Activated CD4-positive, alpha-beta T cell treated with anti-CD3 and anti-CD28 coated beads for 36 hours (primary cell): Measurements from ENCODE around the gene MYD88. TPM values are rescaled to one million over a fixed set of nuclear protein-coding genes. Genes with fewer than 3 reads are reported as not detected.

Experiments
- ATAC-seq: fragments of 200-7000 bp; cut with Tn5 transposase; one replicate; pipeline ENCODE4 v1.10.0; 2021; ENCODE audit warnings: mild to moderate bottlenecking, moderate library complexity
- CTCF ChIA-PET: fragments of 350-600 bp; sonication (Branson Sonifier 250); formaldehyde crosslinking; loops from one replicate; lab custom pipeline; 2021; ENCODE audit warnings: antibody characterized with exemption; lab: Charles Lee
- POLR2A ChIA-PET: fragments of 350-600 bp; sonication (Branson Sonifier 250); formaldehyde crosslinking; loops from one replicate; lab custom pipeline; 2021; ENCODE audit warnings: antibody characterized with exemption, inconsistent platforms; lab: Charles Lee
- DNase-seq: peaks from one replicate; pipeline ENCODE4 v3.0.0-alpha.2; 2020
- H3K27ac Mint-ChIP-seq: one replicate; pipeline ENCODE4 v1.8.0; 2021; ENCODE audit warnings: mixed read lengths
- H3K27me3 Mint-ChIP-seq: one replicate; pipeline ENCODE4 v1.8.0; 2021; ENCODE audit warnings: mixed read lengths
- H3K36me3 Mint-ChIP-seq: one replicate; pipeline ENCODE4 v1.8.0; 2021; ENCODE audit warnings: low read depth, mixed read lengths
- H3K4me1 Mint-ChIP-seq: one replicate; pipeline ENCODE4 v1.8.0; 2021; ENCODE audit warnings: mixed read lengths
- H3K4me3 Mint-ChIP-seq: one replicate; pipeline ENCODE4 v1.8.0; 2021; ENCODE audit warnings: mild to moderate bottlenecking, moderate library complexity, mixed read lengths
- H3K9me3 Mint-ChIP-seq: one replicate; pipeline ENCODE4 v1.8.0; 2021; ENCODE audit warnings: low read depth, mixed read lengths
- intact Hi-C, 2 experiments: fragments of 100-400 bp; cut with DNase I in 1 of 2; cut with micrococcal nuclease in 1 of 2; formaldehyde crosslinking; loops; one replicate each; pipeline versions ENCODE4 v1.14.2 to v1.15.1; 2022 to 2024; cut with DNase I, micrococcal nuclease
- total RNA-seq, 2 experiments: library from RNA; stranded (reverse); gene quantifications; one replicate each; pipeline ENCODE4 v1.2.3, GENCODE V29; 2021

Gene MYD88
- total RNA-seq, 2 experiments from 2014 or later: 32.8 to 33.1 TPM

DNA sequence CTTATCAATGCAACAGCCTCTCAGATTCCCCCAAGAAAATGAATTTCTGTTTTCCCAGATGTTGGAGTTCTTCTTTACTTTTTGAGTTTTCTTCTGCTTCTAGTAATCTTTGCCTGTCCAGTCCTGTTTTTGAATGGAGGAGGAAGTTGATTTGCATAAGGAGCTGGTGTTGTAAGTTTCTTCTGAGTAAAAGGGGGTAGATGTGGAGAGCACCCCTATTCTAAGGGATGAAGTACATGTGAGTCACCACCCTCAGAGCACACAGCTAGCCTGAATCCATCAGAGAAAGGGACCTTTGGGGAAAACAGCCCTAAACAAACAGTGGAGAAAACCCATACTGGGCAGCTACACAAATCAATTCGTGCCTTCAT, 36.0 kb upstream of the MYD88 start:
- ChIA-PET CTCF (interaction anchor here (0.8 to 1.6 kb wide), 2 partner anchors 15 to 62 kb away, joined by 3 to 4 read pairs; no protein-coding TSS in a partner anchor), POLR2A (interaction anchor here (0.6 kb wide), 1 partner anchor 10 kb away, joined by 4 read pairs; no protein-coding TSS in a partner anchor)
- no peak for DNase-seq
- no peaks in the 10 kb centered on the region for H3K4me1 Mint-ChIP-seq
- peaks cover 4% of the 10 kb centered on the region for H3K9me3 Mint-ChIP-seq
- peaks cover 4% of the 10 kb centered on the region for H3K36me3 Mint-ChIP-seq
- no peak overlapping the region for H3K4me3 Mint-ChIP-seq
- no peak for ATAC-seq
- H3K27ac Mint-ChIP-seq: no peak overlapping the region
- no peaks in the 10 kb centered on the region for H3K27me3 Mint-ChIP-seq
- intact Hi-C loops: loop anchor here in 1 of 2 experiments (5.0 kb wide), 1 partner anchor 120 kb away; no protein-coding TSS in a partner anchor

- Mint-ChIP-seq H3K27me3 (no peaks in the 10 kb centered on the region), H3K36me3 (peaks cover 4% of the 10 kb centered on the region), H3K4me3 (no peak overlapping the region), H3K4me1 (no peaks in the 10 kb centered on the region), H3K27ac (no peak overlapping the region), H3K9me3 (peaks cover 4% of the 10 kb centered on the region)
- ChIA-PET POLR2A (no interaction called here), CTCF (interaction anchor here (1.5 kb wide), 1 partner anchor 11 kb away, joined by 3 read pairs; no protein-coding TSS in a partner anchor)
- no peak for DNase-seq
- intact Hi-C loops: no loop called here
- no peak for ATAC-seq
Measured at GRCh38 chr3:38105525-38105924, 32.9 kb upstream of the MYD88 start.

GRCh38 chr3:38107911-38108648, 30.4 kb upstream of the MYD88 start:
- H3K4me1 Mint-ChIP-seq: no peaks in the 10 kb centered on the region
- no peak for DNase-seq
- H3K4me3 Mint-ChIP-seq: no peak overlapping the region
- ATAC-seq: no peak
- peaks cover 4% of the 10 kb centered on the region for H3K9me3 Mint-ChIP-seq
- peaks cover 4% of the 10 kb centered on the region for H3K36me3 Mint-ChIP-seq
- POLR2A ChIA-PET: no interaction called here
- H3K27ac Mint-ChIP-seq: no peak overlapping the region
- CTCF ChIA-PET: no interaction called here
- H3K27me3 Mint-ChIP-seq: no peaks in the 10 kb centered on the region
- intact Hi-C loops: no loop called here

DNA sequence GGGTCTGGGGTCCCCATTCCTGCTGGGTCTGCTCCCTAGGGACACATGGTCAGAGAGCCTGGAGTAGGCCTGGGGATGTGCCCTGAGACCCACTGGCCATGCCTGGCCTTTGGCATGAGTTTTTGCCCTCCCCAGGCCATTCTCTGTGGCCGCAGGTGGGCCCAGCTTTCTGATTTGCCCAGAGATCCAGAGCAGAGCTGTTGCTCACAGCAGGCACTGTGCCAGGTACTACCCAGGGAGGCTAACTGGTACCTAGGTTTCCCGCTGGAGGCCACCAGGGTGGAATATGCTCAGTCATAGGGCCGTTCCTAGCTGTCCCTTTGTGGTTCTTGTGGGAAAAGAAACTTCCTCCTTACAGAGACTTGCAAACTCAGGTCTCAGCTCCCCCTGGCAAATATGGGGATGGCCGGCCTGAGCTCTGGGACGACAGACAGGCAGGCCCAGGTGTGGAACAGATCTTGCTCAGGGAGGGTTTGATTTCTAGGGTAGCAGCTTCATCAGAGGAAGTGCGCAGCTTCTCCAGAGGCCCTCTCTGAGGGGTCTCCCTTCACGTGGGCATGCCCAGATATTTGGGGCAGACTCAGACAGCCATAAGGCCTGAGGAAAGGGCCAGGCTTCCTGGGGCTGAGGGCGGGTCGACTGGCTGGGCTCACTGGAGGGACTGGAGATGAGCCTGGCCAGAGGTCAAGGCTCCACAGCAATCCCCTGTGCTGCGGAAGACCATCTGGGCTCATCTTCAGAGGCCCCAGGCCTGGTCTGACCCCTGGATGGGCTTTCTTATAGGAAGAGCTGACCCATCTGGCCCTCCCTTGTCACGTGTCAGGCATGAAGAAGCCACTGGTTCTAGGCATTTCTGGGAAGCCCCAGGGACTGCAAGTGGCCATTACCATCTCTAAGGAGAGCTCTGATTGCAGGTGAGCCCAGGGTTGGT, 29.5 kb upstream of the MYD88 start:
- DNase-seq (no peak), ATAC-seq (no peak)
- intact Hi-C loops: no loop called here
- ChIA-PET CTCF (no interaction called here), POLR2A (interaction anchor here (0.5 kb wide), 1 partner anchor 359 kb away, joined by 4 read pairs; no protein-coding TSS in a partner anchor)
- Mint-ChIP-seq H3K27ac (no peak overlapping the region), H3K4me1 (no peaks in the 10 kb centered on the region), H3K36me3 (peaks cover 4% of the 10 kb centered on the region), H3K27me3 (no peaks in the 10 kb centered on the region), H3K9me3 (peaks cover 4% of the 10 kb centered on the region), H3K4me3 (no peak overlapping the region)

GRCh38 chr3:38109580-38110313, 28.7 kb upstream of the MYD88 start:
- H3K27me3 Mint-ChIP-seq: no peaks in the 10 kb centered on the region
- no peak overlapping the region for H3K4me3 Mint-ChIP-seq
- ChIA-PET CTCF (no interaction called here), POLR2A (interaction anchor here (0.5 kb wide), 1 partner anchor 358 kb away, joined by 4 read pairs; no protein-coding TSS in a partner anchor)
- ATAC-seq (no peak), DNase-seq (no peak)
- no peaks in the 10 kb centered on the region for H3K4me1 Mint-ChIP-seq
- intact Hi-C loops: no loop called here
- H3K36me3 Mint-ChIP-seq: peaks cover 4% of the 10 kb centered on the region
- H3K27ac Mint-ChIP-seq: no peak overlapping the region
- H3K9me3 Mint-ChIP-seq: peaks cover 4% of the 10 kb centered on the region

- POLR2A ChIA-PET: no interaction called here
- no peak for DNase-seq
- peaks cover 3% of the 10 kb centered on the region for H3K9me3 Mint-ChIP-seq
- no peak for ATAC-seq
- intact Hi-C loops: no loop called here
- no peak overlapping the region for H3K27ac Mint-ChIP-seq
- H3K27me3 Mint-ChIP-seq: no peaks in the 10 kb centered on the region
- no peaks in the 10 kb centered on the region for H3K4me1 Mint-ChIP-seq
- H3K4me3 Mint-ChIP-seq: no peak overlapping the region
- H3K36me3 Mint-ChIP-seq: peaks cover 3% of the 10 kb centered on the region
- CTCF ChIA-PET: no interaction called here
Measured at GRCh38 chr3:38110314-38111050, 28.0 kb upstream of the MYD88 start.

GRCh38 chr3:38111201-38111600, 27.3 kb upstream of the MYD88 start:
- no peaks in the 10 kb centered on the region for H3K36me3 Mint-ChIP-seq
- H3K9me3 Mint-ChIP-seq: no peaks in the 10 kb centered on the region
- intact Hi-C loops: no loop called here
- ATAC-seq (no peak), DNase-seq (no peak)
- no peak overlapping the region for H3K27ac Mint-ChIP-seq
- H3K4me3 Mint-ChIP-seq: no peak overlapping the region
- H3K27me3 Mint-ChIP-seq: no peaks in the 10 kb centered on the region
- ChIA-PET POLR2A (no interaction called here), CTCF (no interaction called here)
- H3K4me1 Mint-ChIP-seq: no peaks in the 10 kb centered on the region

- intact Hi-C loops: no loop called here
- no peaks in the 10 kb centered on the region for H3K36me3 Mint-ChIP-seq
- POLR2A ChIA-PET: interaction anchor here (0.6 kb wide), 1 partner anchor 9 kb away, joined by 4 read pairs; no protein-coding TSS in a partner anchor
- CTCF ChIA-PET: no interaction called here
- H3K9me3 Mint-ChIP-seq: no peaks in the 10 kb centered on the region
- ATAC-seq: no peak
- DNase-seq: no peak
- no peaks in the 10 kb centered on the region for H3K27me3 Mint-ChIP-seq
- H3K4me3 Mint-ChIP-seq: no peak overlapping the region
- H3K4me1 Mint-ChIP-seq: no peaks in the 10 kb centered on the region
- no peak overlapping the region for H3K27ac Mint-ChIP-seq
Measured at GRCh38 chr3:38111696-38112377, 26.6 kb upstream of the MYD88 start.

GRCh38 chr3:38112378-38112761, 26.1 kb upstream of the MYD88 start:
- H3K4me3 Mint-ChIP-seq: no peak overlapping the region
- no peak overlapping the region for H3K27ac Mint-ChIP-seq
- intact Hi-C loops: no loop called here
- H3K4me1 Mint-ChIP-seq: no peaks in the 10 kb centered on the region
- H3K9me3 Mint-ChIP-seq: no peaks in the 10 kb centered on the region
- no peaks in the 10 kb centered on the region for H3K27me3 Mint-ChIP-seq
- ChIA-PET CTCF (no interaction called here), POLR2A (interaction anchor here (0.6 kb wide), 1 partner anchor 10 kb away, joined by 4 read pairs; no protein-coding TSS in a partner anchor)
- DNase-seq: no peak
- ATAC-seq: no peak
- no peaks in the 10 kb centered on the region for H3K36me3 Mint-ChIP-seq

- ATAC-seq (no peak), DNase-seq (no peak)
- no peaks in the 10 kb centered on the region for H3K36me3 Mint-ChIP-seq
- H3K27me3 Mint-ChIP-seq: no peaks in the 10 kb centered on the region
- H3K9me3 Mint-ChIP-seq: no peaks in the 10 kb centered on the region
- intact Hi-C loops: no loop called here
- ChIA-PET CTCF (no interaction called here), POLR2A (interaction anchor here (0.6 kb wide), 1 partner anchor 27 kb away, joined by 3 read pairs; no protein-coding TSS in a partner anchor)
- no peak overlapping the region for H3K27ac Mint-ChIP-seq
- no peak overlapping the region for H3K4me3 Mint-ChIP-seq
- H3K4me1 Mint-ChIP-seq: no peaks in the 10 kb centered on the region
Measured at GRCh38 chr3:38114052-38114874, 24.2 kb upstream of the MYD88 start.
